ENCODE measurements around the gene HSD17B8. TPM values are rescaled to one million over a fixed set of nuclear protein-coding genes. Genes with fewer than 3 reads are reported as not detected.

The HSD17B8 gene
- total and polyA plus RNA-seq, 10 donors: 8.7 to 24.1 (median 16.1) TPM

GRCh38 chr6:33241968-33242367 is 37.5 kb downstream of the HSD17B8 start:
- Histone ChIP-seq H3K27me3 (replicated peaks in 1 of 7) (peaks cover 0 to 34% (median 0%) of the 10 kb centered on the region in 7 donors), H3K4me3 (no peak overlapping the region), H3K27ac (no peak overlapping the region), H3K36me3 (no peaks in the 10 kb centered on the region), H3K9me3 (no peaks in the 10 kb centered on the region), H3K4me1 (no peaks in the 10 kb centered on the region)
- DNase-seq: no peak
- TF ChIP-seq POLR2A (IDR thresholded peaks at IDR 0.05): no peak
- no peak for TF ChIP-seq CTCF (IDR thresholded peaks at IDR 0.05 in 8 of 11, conservative IDR thresholded peaks at IDR 0.05 in 3 of 11)
- no peak for TF ChIP-seq POLR2AphosphoS5 (IDR thresholded peaks at IDR 0.05)
- 43 to 48% (median 44%) methylated on average over 3 of the region's 3 CpGs for WGBS, 5 donors
- intact Hi-C loops (cut with DNase I; ENCODE audit: low total_unique reads): no loop called here

- Histone ChIP-seq H3K36me3 (no peaks in the 10 kb centered on the region), H3K27ac (no peak overlapping the region), H3K9me3 (no peaks in the 10 kb centered on the region), H3K4me1 (peaks cover 3 to 11% (median 10%) of the 10 kb centered on the region in 6 donors), H3K27me3 (replicated peaks in 1 of 7) (peaks cover 0 to 38% (median 0%) of the 10 kb centered on the region in 7 donors), H3K4me3 (no peak overlapping the region)
- WGBS, 5 donors: 47 to 71% (median 55%) methylated on average over 1 of the region's 1 CpG
- intact Hi-C loops (cut with DNase I; ENCODE audit: low total_unique reads): no loop called here
- TF ChIP-seq CTCF (IDR thresholded peaks at IDR 0.05 in 8 of 11, conservative IDR thresholded peaks at IDR 0.05 in 3 of 11): no peak
- TF ChIP-seq POLR2AphosphoS5 (IDR thresholded peaks at IDR 0.05): no peak
- TF ChIP-seq POLR2A (IDR thresholded peaks at IDR 0.05): no peak
- peak; percentile 5 for DNase-seq
These were observed 39.0 kb downstream of the HSD17B8 start for GRCh38 chr6:33243476-33243875.

GRCh38 chr6:33247977-33248642 is 43.7 kb downstream of the HSD17B8 start:
- Histone ChIP-seq H3K4me3 (peak overlapping the region; percentile 33 to 73 (median 52)), H3K27me3 (replicated peaks in 1 of 7) (peaks cover 0 to 16% (median 0%) of the 10 kb centered on the region in 7 donors), H3K9me3 (no peaks in the 10 kb centered on the region), H3K36me3 (peaks cover 0 to 22% (median 0%) of the 10 kb centered on the region in 6 donors), H3K4me1 (peaks cover 10 to 45% (median 29%) of the 10 kb centered on the region in 6 donors), H3K27ac (peak overlapping the region; percentile 89 to 93 (median 91))
- intact Hi-C loops (cut with DNase I; ENCODE audit: low total_unique reads): loop anchor here (2.0 kb wide), 1 partner anchor 87 kb away; no protein-coding TSS in a partner anchor
- TF ChIP-seq POLR2AphosphoS5 (IDR thresholded peaks at IDR 0.05) (peak in 2 of 3 donors; percentile 46 to 51), POLR2A (IDR thresholded peaks at IDR 0.05) (no peak), CTCF (IDR thresholded peaks at IDR 0.05 in 8 of 11, conservative IDR thresholded peaks at IDR 0.05 in 3 of 11) (peak; percentile 90 to 98 (median 97))
- peak; percentile 95 for DNase-seq
- 1 to 4% (median 2%) methylated on average over 27 to 28 of the region's 28 CpGs for WGBS, 5 donors

- WGBS, 5 donors: 0 to 1% (median 1%) methylated on average over 18 of the region's 18 CpGs
- Histone ChIP-seq H3K4me3 (peak overlapping the region; percentile 33 to 73 (median 52)), H3K27ac (peak overlapping the region; percentile 89 to 93 (median 91)), H3K9me3 (no peaks in the 10 kb centered on the region), H3K36me3 (peaks cover 0 to 22% (median 0%) of the 10 kb centered on the region in 6 donors), H3K4me1 (peaks cover 10 to 45% (median 29%) of the 10 kb centered on the region in 6 donors), H3K27me3 (replicated peaks in 1 of 7) (peaks cover 0 to 16% (median 0%) of the 10 kb centered on the region in 7 donors)
- TF ChIP-seq POLR2A (IDR thresholded peaks at IDR 0.05) (no peak), CTCF (IDR thresholded peaks at IDR 0.05 in 8 of 11, conservative IDR thresholded peaks at IDR 0.05 in 3 of 11) (peak in 4 of 11 experiments; percentile 19 to 54 (median 38))
- DNase-seq: no peak
- intact Hi-C loops (cut with DNase I; ENCODE audit: low total_unique reads): loop anchor here (2.0 kb wide), 1 partner anchor 88 kb away; no protein-coding TSS in a partner anchor
These were observed 44.1 kb downstream of the HSD17B8 start for GRCh38 chr6:33248643-33248931.

Data from spleen (tissue), 11 donors.